OCI-LY1 (cell line): ENCODE data around the gene AGPS.

Experiments
- CTCF ChIP-seq: fragments of 200-600 bp; sonication (generic), shearing (Covaris generic); IDR thresholded peaks from 2 replicates; pipeline ENCODE4 v1.5.1; 2017; ENCODE audit warnings: mild to moderate bottlenecking, antibody characterized with exemption, low read length, moderate library complexity, mixed read lengths
- EZH2 ChIP-seq: fragments of 200-600 bp; sonication (generic), shearing (Covaris generic); IDR thresholded peaks from 2 replicates; pipeline ENCODE4 v1.8.0; 2017; ENCODE audit warnings: borderline replicate concordance, mixed run types, mild to moderate bottlenecking, antibody characterized with exemption, low read length, moderate library complexity, mixed read lengths

DNA sequence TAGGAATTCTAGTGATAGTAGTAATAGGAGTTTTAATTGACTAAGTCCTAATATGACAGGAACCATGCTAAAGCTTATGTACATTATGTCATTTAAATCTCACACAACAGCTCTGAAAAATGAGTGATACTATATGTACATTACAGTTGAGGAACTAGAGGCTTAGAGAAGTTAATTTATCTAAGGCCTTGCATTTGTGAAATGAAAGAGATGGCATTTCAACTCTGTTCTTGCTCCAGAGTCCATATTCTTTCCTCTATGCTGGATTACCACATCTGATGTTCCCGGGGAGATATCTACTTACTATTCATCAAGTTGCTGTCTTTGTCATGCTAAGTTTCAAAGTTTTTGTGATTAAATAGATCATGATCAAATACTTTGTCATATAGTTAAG is 5.7 kb downstream of the AGPS start:
- TF ChIP-seq CTCF (no peak), EZH2 (no peak)
